Common myeloid progenitor, CD34-positive (primary cell): Measurements from ENCODE around the gene NCOA7.
"Not testable (repeated sequence)": the region's sequence is repeated elsewhere in the genome, so short reads cannot be mapped to it uniquely, and the experiment has no call there.

Experiments
- CTCF ChIA-PET: fragments of 350-600 bp; sonication (Branson Sonifier 250); formaldehyde crosslinking; loops from one replicate; lab custom pipeline; 2021; ENCODE audit warnings: antibody characterized with exemption; lab: Charles Lee
- POLR2A ChIA-PET: fragments of 350-600 bp; sonication (Branson Sonifier 250); formaldehyde crosslinking; loops from one replicate; lab custom pipeline; 2021; ENCODE audit warnings: antibody characterized with exemption; lab: Charles Lee
- DNase-seq, 3 donors: peaks; one replicate each; pipeline versions ENCODE4 v3.0.0 to v3.0.0-alpha.2; 2013
- H3K27ac ChIP-seq, 2 experiments: 1 replicate in 1 of 2; 2 replicates in 1 of 2; pipeline ENCODE4 v1.7.0; 2013; ENCODE audit warnings: inconsistent platforms in 2 of 2, low read length in 2 of 2, mild to moderate bottlenecking in 2 of 2, low read depth in 1 of 2, moderate library complexity in 1 of 2; ENCODE audit not compliant: severe bottlenecking in 2 of 2, insufficient read depth in 1 of 2, poor library complexity in 1 of 2
- H3K27me3 ChIP-seq, 5 experiments: replicated peaks in 2 of 5; 1 replicate in 3 of 5; 2 replicates in 2 of 5; pipeline versions ENCODE4 v1.6.1 to v1.7.0; 2013; ENCODE audit warnings: low read length in 4 of 5, mild to moderate bottlenecking in 2 of 5, moderate library complexity in 2 of 5, inconsistent platforms in 1 of 5; ENCODE audit not compliant: insufficient read depth in 5 of 5, control insufficient read depth in 4 of 5
- H3K36me3 ChIP-seq, 4 experiments: 1 replicate in 2 of 4; 2 replicates in 2 of 4; pipeline versions ENCODE4 v1.6.1 to v1.7.0; 2013; ENCODE audit warnings: low read length in 3 of 4, control low read depth in 1 of 4, mild to moderate bottlenecking in 1 of 4; ENCODE audit not compliant: control insufficient read depth in 4 of 4, insufficient read depth in 4 of 4
- H3K4me1 ChIP-seq, 4 experiments: 1 replicate in 3 of 4; 2 replicates in 1 of 4; pipeline versions ENCODE4 v1.6.1 to v1.7.1; 2013; ENCODE audit warnings: low read length in 3 of 4, mild to moderate bottlenecking in 3 of 4, control low read depth in 1 of 4, inconsistent platforms in 1 of 4, moderate library complexity in 1 of 4; ENCODE audit not compliant: control insufficient read depth in 4 of 4, insufficient read depth in 4 of 4; ENCODE audit errors: control extremely low read depth in 1 of 4
- H3K4me3 ChIP-seq, 7 experiments: 1 replicate in 4 of 7; 2 replicates in 3 of 7; pipeline versions ENCODE4 v1.5.1 to v1.7.0; 2013; ENCODE audit warnings: mild to moderate bottlenecking in 7 of 7, low read length in 6 of 7, moderate library complexity in 6 of 7, inconsistent platforms in 2 of 7, low read depth in 2 of 7, control low read depth in 1 of 7; ENCODE audit not compliant: insufficient read depth in 4 of 7, control insufficient read depth in 1 of 7; ENCODE audit errors: extremely low read depth in 1 of 7
- H3K9me3 ChIP-seq, 5 experiments: 1 replicate in 4 of 5; 2 replicates in 1 of 5; pipeline versions ENCODE4 v1.6.1 to v1.7.1; 2013; ENCODE audit warnings: low read length in 4 of 5, mild to moderate bottlenecking in 2 of 5, inconsistent platforms in 1 of 5, low read depth in 1 of 5, moderate library complexity in 1 of 5; ENCODE audit not compliant: control insufficient read depth in 4 of 5, insufficient read depth in 2 of 5; ENCODE audit errors: control extremely low read depth in 1 of 5
- WGBS: methylation state at CpG from one replicate; pipeline ENCODE4 v1.1.5; 2013; ENCODE audit not compliant: insufficient coverage; 5-methylcytosine and 5-hydroxymethylcytosine counted together

NCOA7 gene

DNA sequence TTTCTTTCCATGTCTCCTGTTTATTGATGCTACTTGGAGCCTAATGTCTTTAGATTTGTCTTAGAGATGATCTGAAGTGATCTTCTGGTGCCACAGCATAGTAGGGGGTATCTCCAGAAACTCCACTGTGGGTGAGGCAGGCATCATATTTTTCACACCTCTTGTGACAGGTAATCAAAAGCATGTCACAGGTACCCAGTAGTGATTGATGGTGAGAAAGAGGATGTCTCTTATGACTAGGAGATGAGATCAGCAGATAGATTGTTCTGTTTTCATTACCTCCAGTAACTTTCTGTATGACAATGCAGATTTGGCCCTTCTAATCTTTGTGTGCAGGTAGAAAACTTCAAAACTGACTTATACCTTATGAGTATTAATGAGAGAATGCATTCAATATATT is 13.5 kb downstream of the NCOA7 start:
- peak overlapping the region in 1 of 7 experiments; percentile 12 for H3K4me3 ChIP-seq
- peak in 1 of 3 donors; percentile 54 for DNase-seq
- H3K36me3 ChIP-seq: peaks cover 0 to 6% (median 2%) of the 10 kb centered on the region in 4 experiments
- no peaks in the 10 kb centered on the region for H3K9me3 ChIP-seq
- no peaks in the 10 kb centered on the region for H3K27me3 ChIP-seq
- ChIA-PET CTCF (interaction anchor here (0.9 to 2.2 kb wide), 9 partner anchors 9 to 149 kb away, joined by 3 to 18 read pairs (median 5); partner anchors contain the start of gene NCOA7), POLR2A (no interaction called here)
- H3K4me1 ChIP-seq: peaks cover 30 to 69% (median 46%) of the 10 kb centered on the region in 4 experiments
- H3K27ac ChIP-seq: no peak overlapping the region

DNA sequence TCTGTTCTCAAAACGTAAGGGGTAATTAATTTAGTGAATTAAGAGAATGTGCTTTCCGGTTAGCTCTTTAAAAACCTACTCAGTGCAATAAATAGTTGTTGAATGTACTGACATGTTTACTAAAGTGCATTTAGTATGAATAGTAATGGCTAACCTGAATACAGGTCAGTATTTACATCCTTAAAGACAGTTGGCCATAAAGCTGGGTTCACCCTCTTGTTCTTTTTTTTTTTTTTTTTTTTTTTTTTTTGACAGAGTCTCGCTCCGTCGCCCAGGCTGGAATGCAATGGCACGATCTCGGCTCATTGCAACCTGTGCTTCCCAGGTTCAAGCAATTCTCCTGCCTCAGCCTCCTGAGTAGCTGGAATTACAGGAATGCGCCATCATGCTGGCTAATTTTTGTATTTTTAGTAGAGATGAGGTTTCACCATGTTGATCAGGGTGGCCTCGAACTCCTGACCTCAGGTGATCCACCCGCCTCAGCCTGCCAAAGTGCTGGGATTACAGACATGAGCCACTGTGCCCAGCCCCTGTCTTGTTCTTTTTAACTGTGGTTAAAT is 14.2 kb downstream of the NCOA7 start:
- POLR2A ChIA-PET, H3K27me3 ChIP-seq, H3K27ac ChIP-seq, DNase-seq, H3K4me3 ChIP-seq, H3K9me3 ChIP-seq, H3K36me3 ChIP-seq: not testable (repeated sequence)
- CTCF ChIA-PET: interaction anchor here (0.9 to 2.2 kb wide), 9 partner anchors 8 to 149 kb away, joined by 3 to 18 read pairs (median 5); partner anchors contain the start of gene NCOA7
- WGBS: 89% methylated on average over 5 of the region's 10 CpGs
- H3K4me1 ChIP-seq: peaks cover 30 to 76% (median 49%) of the 10 kb centered on the region in 4 experiments

DNA sequence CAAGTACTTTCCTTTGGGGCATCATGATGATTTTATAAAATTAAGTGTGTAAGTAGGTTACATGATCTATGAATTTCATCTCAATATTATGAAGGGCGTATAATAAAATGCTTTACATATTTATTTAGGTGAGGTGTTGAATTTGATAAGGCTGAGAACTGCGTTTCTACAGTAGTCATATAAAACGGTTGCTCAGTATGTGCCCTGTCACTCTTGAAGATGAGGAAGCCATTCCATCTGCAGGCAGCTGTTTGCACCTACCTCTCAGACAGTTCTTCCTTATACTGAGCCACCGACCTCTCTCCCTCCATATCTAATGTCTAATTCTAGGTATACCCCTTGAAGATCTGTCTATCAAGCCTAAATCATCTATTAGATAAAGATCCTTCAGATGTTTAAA is 16.1 kb downstream of the NCOA7 start:
- no peak overlapping the region for H3K27ac ChIP-seq
- DNase-seq: peak in 2 of 3 donors; percentile 66 to 77
- POLR2A ChIA-PET: interaction anchor here (0.7 kb wide), 1 partner anchor 8 kb away, joined by 3 read pairs; no protein-coding TSS in a partner anchor
- no peak overlapping the region for H3K4me3 ChIP-seq
- peaks cover 40 to 91% (median 59%) of the 10 kb centered on the region in 4 experiments for H3K4me1 ChIP-seq
- CTCF ChIA-PET: interaction anchor here (1.1 to 8.0 kb wide), 6 partner anchors 10 to 164 kb away, joined by 3 to 55 read pairs (median 4); partner anchors contain the start of gene NCOA7
- H3K36me3 ChIP-seq: peaks cover 0 to 4% (median 0%) of the 10 kb centered on the region in 4 experiments
- H3K9me3 ChIP-seq: no peaks in the 10 kb centered on the region
- WGBS: 6% methylated on average over 3 of the region's 4 CpGs
- H3K27me3 ChIP-seq: no peaks in the 10 kb centered on the region

DNA sequence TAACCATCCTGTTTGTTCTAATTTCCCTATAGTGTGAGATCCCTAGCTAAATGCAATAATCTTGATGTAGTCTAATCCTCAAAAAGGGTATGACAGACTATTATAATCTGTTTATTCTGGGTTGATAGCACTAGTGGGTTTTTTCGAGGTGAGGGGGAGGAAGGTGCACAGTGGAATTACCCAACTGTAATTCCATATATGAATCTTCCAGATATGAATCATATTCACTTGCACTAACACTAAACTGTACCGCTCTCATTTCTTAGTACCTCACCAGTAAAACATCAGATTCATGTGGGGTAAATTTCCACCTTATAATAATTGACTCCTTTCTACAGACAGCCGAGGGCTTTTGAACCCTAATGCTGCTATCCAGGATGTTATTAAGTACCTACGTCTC is 16.5 kb downstream of the NCOA7 start:
- ChIA-PET CTCF (interaction anchor here (0.8 to 8.0 kb wide), 5 partner anchors 10 to 163 kb away, joined by 3 to 55 read pairs (median 3); partner anchors contain the start of gene NCOA7), POLR2A (interaction anchor here (0.7 to 1.5 kb wide), 2 partner anchors 8 to 9 kb away, joined by 3 read pairs; no protein-coding TSS in a partner anchor)
- H3K4me3 ChIP-seq: no peak overlapping the region
- no peaks in the 10 kb centered on the region for H3K9me3 ChIP-seq
- no peak overlapping the region for H3K27ac ChIP-seq
- DNase-seq: no peak
- peaks cover 45 to 91% (median 60%) of the 10 kb centered on the region in 4 experiments for H3K4me1 ChIP-seq
- WGBS: 88% methylated on average over 1 of the region's 4 CpGs
- H3K27me3 ChIP-seq: no peaks in the 10 kb centered on the region
- peaks cover 0 to 4% (median 0%) of the 10 kb centered on the region in 4 experiments for H3K36me3 ChIP-seq

DNA sequence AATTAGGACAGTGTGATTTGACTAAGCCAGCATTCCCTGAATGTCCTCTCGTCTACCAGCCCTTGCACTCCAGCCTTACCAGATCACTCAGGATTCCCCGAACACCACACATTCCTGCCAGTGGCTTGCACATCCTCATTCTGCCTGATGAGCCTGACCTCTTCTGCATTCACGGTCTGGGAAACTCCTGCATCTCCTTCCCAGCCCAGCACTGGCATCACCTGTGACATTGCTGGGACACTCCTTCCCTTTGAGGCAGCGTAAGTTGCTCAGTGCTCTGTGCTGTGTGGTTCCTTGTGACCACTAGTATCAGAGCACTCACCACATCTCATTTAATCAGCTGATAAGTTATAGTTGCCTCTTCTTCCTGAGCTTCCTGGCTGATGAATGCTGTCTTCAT is 17.3 kb downstream of the NCOA7 start:
- CTCF ChIA-PET: interaction anchor here (0.8 to 8.0 kb wide), 7 partner anchors 9 to 163 kb away, joined by 3 to 55 read pairs (median 4); partner anchors contain the start of gene NCOA7
- H3K27ac ChIP-seq: no peak overlapping the region
- no peaks in the 10 kb centered on the region for H3K9me3 ChIP-seq
- H3K27me3 ChIP-seq: no peaks in the 10 kb centered on the region
- DNase-seq: no peak
- H3K4me1 ChIP-seq: peaks cover 40 to 91% (median 60%) of the 10 kb centered on the region in 4 experiments
- peaks cover 0 to 4% (median under 1%) of the 10 kb centered on the region in 4 experiments for H3K36me3 ChIP-seq
- H3K4me3 ChIP-seq: no peak overlapping the region
- POLR2A ChIA-PET: interaction anchor here (1.5 kb wide), 1 partner anchor 10 kb away, joined by 3 read pairs; no protein-coding TSS in a partner anchor
- 43% methylated on average over 3 of the region's 4 CpGs for whole genome bisulfite sequencing

DNA sequence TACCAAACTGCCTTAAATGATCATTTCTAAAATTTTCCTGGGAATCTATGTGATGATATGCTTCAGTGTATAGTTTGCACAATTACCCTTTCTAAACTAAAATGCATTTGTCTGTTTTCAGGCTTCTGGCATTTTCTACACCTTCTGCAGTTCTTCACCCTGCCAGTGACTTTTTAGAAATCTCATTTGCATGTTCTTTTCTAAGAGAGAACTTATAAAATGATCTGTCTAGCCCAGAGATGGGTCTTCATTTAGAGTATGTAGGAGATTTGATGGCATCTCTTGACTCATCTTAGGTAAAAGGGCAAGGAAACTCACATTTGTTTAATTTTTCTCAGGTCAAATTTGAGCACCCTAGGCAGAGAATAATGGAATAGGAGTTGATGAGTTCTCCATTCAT is 17.8 kb downstream of the NCOA7 start:
- H3K4me1 ChIP-seq: peaks cover 35 to 89% (median 58%) of the 10 kb centered on the region in 4 experiments
- H3K9me3 ChIP-seq: no peaks in the 10 kb centered on the region
- no peak for DNase-seq
- no peak overlapping the region for H3K4me3 ChIP-seq
- H3K27me3 ChIP-seq: no peaks in the 10 kb centered on the region
- no peak overlapping the region for H3K27ac ChIP-seq
- ChIA-PET POLR2A (interaction anchor here (1.5 kb wide), 1 partner anchor 10 kb away, joined by 3 read pairs; no protein-coding TSS in a partner anchor), CTCF (interaction anchor here (1.2 to 8.0 kb wide), 3 partner anchors 10 to 19 kb away, joined by 4 to 55 read pairs (median 24); partner anchors contain the start of gene NCOA7)
- peaks cover 0 to 4% (median 1%) of the 10 kb centered on the region in 4 experiments for H3K36me3 ChIP-seq
